GM18873 (cell line): Measurements from ENCODE around the gene YEATS2.
"Not testable (repeated sequence)": the region's sequence is repeated elsewhere in the genome, so short reads cannot be mapped to it uniquely, and the experiment has no call there.

ENCODE experiments used
- ATAC-seq: cut with Tn5 transposase; IDR thresholded peaks from one replicate; pipeline ENCODE4 v1.9.1; 2021; ENCODE audit warnings: mild to moderate bottlenecking, moderate library complexity, moderate number of reproducible peaks; ENCODE audit not compliant: unreplicated experiment, low FRiP score

YEATS2 gene

GRCh38 chr3:183774631-183775030 is 77.0 kb downstream of the YEATS2 start:
- ATAC-seq: no peak

GRCh38 chr3:183775781-183776180 is 78.2 kb downstream of the YEATS2 start:
- ATAC-seq: no peak

DNA sequence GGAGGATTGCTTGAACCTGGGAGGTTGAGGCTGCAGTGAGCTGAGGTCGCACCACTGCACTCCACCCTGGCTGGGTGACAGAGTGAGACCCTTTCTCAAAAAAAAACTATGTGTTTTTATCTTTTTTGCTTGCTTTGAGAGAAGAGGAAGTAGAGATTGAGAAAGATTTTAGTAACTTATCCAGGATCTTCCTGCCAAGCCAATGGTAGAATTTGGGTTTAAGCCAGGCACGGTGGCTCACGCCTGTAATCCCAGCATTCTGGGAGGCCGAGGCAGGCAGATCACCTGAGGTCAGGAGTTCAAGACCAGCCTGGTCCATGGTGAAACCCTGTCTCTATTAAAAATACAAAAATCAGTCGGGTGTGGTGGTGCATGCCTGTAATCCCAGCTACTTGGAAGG is 78.9 kb downstream of the YEATS2 start:
- not testable (repeated sequence) for ATAC-seq

DNA sequence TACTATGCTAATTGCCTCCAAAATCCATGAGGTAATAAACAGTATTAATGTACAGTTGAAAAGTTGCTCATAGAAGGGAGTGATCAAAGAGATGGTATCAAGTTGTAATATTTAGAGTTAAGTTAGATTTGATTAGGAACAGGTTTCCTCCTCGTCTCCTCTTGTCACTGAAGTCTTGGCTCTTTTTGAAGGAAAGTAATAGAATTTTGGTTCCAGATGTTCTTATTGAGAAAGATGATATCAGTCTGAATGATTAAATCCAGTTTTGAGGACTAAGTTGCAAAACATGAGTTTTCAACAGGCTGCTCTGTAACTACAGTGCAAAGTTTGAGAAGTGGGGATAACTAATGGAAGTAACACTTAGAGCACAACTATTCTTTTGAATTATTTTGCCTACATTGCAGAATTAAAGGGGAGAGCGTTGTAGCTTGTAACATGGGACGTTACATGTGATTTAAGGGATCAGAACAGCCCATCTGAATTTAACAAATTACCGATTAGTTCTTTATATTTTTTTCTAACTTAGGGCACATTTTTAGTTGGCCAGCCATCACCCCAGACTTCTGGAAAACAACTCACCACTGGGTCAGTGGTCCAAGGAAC is 79.5 kb downstream of the YEATS2 start:
- ATAC-seq: no peak

- ATAC-seq: no peak
Observed at GRCh38 chr3:183779896-183780465, 82.4 kb downstream of the YEATS2 start.

- ATAC-seq: no peak
Observed at GRCh38 chr3:183781246-183781645, 83.6 kb downstream of the YEATS2 start.

DNA sequence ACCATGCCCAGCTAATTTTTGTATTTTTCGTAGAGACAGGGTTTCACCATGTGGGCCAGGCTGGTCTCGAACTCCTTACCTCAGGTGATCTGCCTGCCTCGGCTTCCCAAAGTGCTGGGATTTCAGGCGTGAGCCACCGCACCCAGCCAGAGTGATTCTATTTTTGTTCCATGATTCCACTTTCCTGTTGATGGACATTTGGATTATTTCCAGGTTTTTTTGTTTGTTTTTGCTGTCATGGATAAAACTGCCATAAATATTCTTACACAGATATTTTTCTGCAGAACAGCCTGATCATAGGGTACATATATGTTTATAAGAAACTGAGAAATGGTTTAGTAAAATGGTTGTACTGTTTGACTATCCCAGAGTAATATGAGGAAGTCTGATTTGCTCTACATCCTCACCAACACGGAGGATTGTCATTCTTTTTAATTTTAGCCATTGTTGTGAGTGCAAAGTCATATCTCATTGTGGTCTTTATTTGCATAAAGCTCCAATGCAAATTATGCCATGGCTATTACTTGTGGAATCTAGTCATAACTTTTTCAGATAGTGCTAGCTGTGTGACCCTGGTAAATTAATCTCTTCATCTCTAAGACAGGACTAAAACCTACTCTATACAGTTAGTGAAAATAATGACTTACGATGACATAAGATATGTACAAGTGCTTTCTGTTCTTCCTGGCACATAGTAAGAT is 85.1 kb downstream of the YEATS2 start:
- no peak for ATAC-seq

DNA sequence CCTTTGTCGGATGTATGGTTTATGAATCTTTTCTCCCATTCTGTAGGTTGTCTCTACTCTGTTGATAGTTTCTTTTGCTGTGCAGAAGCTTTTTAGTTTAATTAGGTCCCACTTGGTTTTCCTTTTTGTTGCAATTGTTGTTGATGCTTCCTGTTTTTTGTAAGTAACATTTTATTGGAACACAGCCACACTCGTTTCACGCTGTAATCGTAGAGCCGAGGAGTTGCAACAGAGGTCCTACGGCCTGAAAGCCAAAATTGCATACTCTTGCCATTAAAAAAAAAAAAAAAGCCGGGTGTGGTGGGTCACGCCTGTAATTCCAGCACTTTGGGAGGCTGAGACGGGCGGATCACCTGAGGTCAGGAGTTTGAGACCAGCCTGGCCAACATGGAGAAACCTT is 86.9 kb downstream of the YEATS2 start:
- ATAC-seq: not testable (repeated sequence)

GRCh38 chr3:183789826-183790225 is 92.2 kb downstream of the YEATS2 start:
- ATAC-seq: no peak

DNA sequence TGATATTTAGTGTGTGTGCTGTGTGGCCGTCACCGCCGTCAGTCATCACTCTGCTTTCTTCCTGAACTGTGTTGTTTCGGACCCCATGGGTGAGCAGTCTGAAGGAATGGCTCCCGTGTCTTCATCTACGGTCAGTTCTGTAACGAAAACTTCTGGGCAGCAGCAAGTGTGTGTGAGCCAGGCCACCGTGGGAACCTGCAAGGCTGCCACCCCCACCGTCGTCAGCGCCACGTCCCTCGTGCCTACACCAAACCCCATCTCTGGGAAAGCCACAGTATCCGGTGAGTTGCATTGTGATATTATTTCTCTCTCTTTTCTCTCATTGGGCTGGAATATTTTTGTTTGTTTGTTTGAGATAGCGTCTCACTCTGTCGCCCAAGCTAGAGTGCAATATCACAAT is 93.1 kb downstream of the YEATS2 start:
- no peak for ATAC-seq

GRCh38 chr3:183792976-183793375 is 95.4 kb downstream of the YEATS2 start:
- ATAC-seq: no peak

DNA sequence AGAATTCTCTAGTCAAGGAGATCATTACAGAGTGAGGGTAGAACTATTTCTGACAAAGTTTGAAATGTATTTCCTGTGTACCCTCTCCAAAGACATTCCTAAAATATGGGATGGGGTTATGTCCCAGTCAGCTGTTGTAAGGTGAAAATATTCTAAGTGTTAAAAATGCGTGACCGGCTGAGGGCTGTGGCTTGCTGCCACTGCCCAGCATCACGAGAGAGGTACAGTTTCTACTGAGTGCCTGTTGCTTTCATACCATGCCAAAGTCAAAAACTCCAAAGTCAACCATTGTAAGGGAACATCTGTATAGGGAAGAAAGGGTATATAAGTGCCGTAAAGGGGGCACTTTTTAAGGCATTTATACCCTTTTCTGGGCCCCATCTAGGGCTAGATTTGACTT is 96.9 kb downstream of the YEATS2 start:
- no peak for ATAC-seq

DNA sequence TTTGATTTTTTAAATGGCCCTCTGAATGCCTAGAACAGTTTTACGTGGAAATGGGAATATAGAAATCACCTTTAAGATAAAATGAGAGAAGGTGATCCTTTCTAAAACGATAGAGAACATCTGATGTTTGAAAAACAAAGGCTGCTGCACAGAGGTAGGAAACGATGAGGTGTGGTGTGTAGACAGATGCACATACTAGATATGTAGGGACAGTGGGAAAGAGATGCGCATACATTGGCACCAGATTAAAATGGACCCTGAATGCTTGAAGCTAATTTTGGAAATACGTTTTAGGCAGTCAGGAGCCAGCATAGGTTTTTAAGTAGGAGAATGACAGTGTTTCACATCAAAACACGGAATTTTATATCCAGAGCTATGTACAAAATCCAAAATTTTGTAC is 98.8 kb downstream of the YEATS2 start:
- ATAC-seq: no peak

- no peak for ATAC-seq
Observed at GRCh38 chr3:183797996-183798395, 100.4 kb downstream of the YEATS2 start.

- ATAC-seq: no peak
Observed at GRCh38 chr3:183799461-183799860, 101.9 kb downstream of the YEATS2 start.

DNA sequence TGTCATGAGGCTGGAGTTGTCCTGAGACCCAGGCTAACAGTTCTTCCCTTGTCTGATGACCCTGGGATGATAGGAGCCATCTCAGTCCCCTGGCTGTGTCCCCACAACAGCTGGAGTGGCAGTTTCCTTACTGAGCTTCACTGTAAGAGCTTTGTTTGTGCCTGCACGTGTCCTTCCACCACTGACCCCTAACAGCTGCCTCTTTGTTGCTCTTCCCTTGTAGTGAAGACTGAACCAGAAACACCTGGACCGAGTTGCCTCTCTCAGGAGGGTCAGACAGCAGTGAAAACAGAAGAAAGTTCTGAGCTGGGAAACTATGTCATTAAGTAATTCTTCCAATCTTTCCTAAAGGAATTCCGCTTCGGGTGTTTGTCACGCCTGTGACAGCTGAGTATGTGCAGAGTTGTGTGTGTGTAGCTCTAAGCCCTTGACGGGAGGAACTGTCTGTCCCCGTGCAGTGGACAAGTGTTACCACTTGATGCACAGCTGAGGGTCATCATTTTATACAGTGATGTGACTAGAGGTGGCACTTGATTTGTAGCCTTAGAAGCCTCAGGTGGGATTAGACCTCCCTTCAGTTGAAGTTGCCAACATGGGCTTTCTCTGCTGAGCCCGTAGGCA is 102.8 kb downstream of the YEATS2 start:
- ATAC-seq: no peak

- no peak for ATAC-seq
Observed at GRCh38 chr3:183801601-183802000, 104.0 kb downstream of the YEATS2 start.

DNA sequence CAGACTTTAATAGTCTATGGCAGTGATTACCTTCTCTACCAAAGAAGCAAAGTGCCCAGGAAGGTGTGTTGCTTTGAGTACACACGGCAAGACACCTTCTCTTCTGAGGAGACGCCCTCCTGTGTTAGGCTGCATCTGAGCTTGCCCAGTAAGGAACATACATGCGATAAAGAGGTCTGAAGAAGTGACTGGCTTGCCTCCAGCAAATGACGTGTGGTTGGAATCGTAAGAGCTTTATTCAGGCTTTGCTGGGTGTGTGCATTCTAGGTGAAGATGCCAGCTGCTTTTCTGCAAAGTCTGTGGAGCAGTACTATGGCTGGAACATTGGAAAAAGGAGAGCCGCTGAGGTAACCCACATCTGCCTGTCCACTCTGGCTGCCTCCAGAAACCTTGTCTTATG is 105.4 kb downstream of the YEATS2 start:
- no peak for ATAC-seq

DNA sequence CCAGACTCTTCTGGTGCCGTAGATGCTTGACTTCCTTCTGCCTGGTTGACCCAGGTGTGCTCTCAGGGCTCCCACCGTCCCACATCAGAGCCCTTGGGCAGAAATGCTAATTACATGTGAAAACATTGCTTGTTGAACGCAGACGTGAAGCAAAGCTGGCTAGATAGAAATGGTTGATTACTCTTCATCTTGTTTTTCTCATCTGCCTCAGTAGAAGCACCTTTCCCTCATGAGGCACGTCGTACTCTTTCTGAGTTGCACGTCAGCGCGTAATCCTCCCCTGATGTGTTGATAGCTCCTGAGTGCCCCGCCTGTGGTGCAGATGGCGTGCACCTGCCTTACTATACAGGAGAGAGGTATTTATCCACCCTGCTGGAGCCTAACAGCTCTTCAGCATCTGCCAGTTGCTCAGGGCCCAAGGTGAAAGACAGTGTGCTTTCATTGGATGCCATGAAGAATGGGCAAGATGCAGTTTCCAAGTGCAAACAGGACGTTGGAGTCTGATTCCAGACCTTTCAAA is 109.7 kb downstream of the YEATS2 start:
- no peak for ATAC-seq

GRCh38 chr3:183807881-183808280 is 110.3 kb downstream of the YEATS2 start:
- ATAC-seq: no peak

DNA sequence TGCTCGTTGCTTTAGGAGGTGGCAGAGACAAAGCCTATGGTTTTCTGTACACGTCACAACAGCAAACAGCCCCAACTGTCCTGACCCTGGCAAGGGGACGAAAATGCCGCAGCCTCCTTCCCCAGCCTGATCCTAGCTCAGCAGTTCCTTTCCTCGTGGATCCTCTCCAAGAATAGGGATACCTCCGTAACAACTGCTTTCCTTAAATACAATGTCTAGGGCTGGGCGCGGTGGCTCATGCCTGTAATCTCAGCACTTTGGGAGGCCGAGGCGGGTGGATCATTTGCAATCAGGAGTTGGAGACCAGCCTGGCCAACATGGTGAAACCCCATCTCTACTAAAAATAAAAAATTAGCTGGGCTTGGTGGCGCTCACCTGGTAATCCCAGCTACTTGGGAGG is 110.8 kb downstream of the YEATS2 start:
- ATAC-seq: no peak
